ENCODE data around the gene MAOB.

Gene MAOB

DNA sequence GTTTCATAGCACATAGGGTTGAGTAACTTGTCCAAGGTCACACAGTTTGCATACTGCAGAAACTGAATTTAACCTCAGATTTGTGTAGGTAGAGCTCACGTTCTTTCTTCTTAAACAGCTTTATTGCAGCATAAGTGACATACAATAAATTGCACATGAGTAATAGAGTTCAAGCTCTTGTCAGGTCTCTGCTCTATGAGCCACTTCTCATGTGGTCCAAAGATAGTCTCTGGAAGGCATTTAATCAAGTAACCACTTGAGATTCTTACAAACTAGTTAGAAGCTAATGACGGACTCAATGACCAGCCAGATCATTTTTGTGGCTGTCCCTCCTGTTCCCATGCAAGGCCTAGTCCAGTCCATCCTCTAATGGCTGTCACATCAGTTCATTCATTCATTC is 68.9 kb downstream of the MAOB start:
- no peaks in the 10 kb centered on the region for H3K9me3 ChIP-seq (ENCODE audit: control insufficient read depth, insufficient read depth, low read depth, low read length)
- H3K27ac ChIP-seq (ENCODE audit: extremely low read depth, low read depth, low read length): no peak overlapping the region
- no peaks in the 10 kb centered on the region for H3K36me3 ChIP-seq (ENCODE audit: control insufficient read depth in 2 of 2, insufficient read depth in 1 of 2, low read length in 2 of 2)
- ChIA-PET CTCF (interaction anchor here (0.5 to 1.4 kb wide), 9 partner anchors 14 to 976 kb away, joined by 3 to 7 read pairs (median 3); no protein-coding TSS in a partner anchor), POLR2A (no interaction called here)
- no peaks in the 10 kb centered on the region for H3K4me1 ChIP-seq (ENCODE audit: control insufficient read depth, insufficient read depth, low read length)
- TF ChIP-seq ZFP3 (tag by site-specific recombination; IDR thresholded peaks at IDR 0.05; ENCODE audit: low read depth) (no peak), ZNF394 (tag by site-specific recombination; IDR thresholded peaks at IDR 0.05; ENCODE audit: borderline replicate concordance) (no peak), ZNF114 (tag by site-specific recombination; IDR thresholded peaks at IDR 0.05) (no peak), ZNF16 (tag by site-specific recombination; IDR thresholded peaks at IDR 0.05; ENCODE audit: low read depth) (no peak), SETDB1 (IDR thresholded peaks at IDR 0.05; ENCODE audit: insufficient read length, low read length) (no peak), ZNF624 (tag by site-specific recombination; IDR thresholded peaks at IDR 0.05) (no peak), ZNF843 (tag by site-specific recombination; IDR thresholded peaks at IDR 0.05) (no peak), ZNF341 (tag by site-specific recombination; IDR thresholded peaks at IDR 0.05; ENCODE audit: low read depth) (no peak), ZNF510 (tag by site-specific recombination; IDR thresholded peaks at IDR 0.05; ENCODE audit: insufficient replicate concordance) (no peak), EGR2 (tag by site-specific recombination; IDR thresholded peaks at IDR 0.05; ENCODE audit: low read depth) (no peak)
- TF ChIP-seq, protein P1, sequence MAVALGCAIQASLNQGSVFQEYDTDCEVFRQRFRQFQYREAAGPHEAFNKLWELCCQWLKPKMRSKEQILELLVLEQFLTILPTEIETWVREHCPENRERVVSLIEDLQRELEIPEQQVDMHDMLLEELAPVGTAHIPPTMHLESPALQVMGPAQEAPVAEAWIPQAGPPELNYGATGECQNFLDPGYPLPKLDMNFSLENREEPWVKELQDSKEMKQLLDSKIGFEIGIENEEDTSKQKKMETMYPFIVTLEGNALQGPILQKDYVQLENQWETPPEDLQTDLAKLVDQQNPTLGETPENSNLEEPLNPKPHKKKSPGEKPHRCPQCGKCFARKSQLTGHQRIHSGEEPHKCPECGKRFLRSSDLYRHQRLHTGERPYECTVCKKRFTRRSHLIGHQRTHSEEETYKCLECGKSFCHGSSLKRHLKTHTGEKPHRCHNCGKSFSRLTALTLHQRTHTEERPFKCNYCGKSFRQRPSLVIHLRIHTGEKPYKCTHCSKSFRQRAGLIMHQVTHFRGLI (tag by site-specific recombination; IDR thresholded peaks at IDR 0.05): no peak
- TF ChIP-seq, protein P2, sequence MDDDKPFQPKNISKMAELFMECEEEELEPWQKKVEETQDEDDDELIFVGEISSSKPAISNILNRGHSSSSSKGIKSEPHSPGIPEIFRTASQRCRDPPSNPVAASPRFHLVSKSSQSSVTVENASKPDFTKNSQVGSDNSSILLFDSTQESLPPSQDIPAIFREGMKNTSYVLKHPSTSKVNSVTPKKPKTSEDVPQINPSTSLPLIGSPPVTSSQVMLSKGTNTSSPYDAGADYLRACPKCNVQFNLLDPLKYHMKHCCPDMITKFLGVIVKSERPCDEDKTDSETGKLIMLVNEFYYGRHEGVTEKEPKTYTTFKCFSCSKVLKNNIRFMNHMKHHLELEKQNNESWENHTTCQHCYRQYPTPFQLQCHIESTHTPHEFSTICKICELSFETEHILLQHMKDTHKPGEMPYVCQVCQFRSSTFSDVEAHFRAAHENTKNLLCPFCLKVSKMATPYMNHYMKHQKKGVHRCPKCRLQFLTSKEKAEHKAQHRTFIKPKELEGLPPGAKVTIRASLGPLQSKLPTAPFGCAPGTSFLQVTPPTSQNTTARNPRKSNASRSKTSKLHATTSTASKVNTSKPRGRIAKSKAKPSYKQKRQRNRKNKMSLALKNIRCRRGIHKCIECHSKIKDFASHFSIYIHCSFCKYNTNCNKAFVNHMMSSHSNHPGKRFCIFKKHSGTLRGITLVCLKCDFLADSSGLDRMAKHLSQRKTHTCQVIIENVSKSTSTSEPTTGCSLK (tag by site-specific recombination; IDR thresholded peaks at IDR 0.05): no peak
- TF ChIP-seq, protein P3, sequence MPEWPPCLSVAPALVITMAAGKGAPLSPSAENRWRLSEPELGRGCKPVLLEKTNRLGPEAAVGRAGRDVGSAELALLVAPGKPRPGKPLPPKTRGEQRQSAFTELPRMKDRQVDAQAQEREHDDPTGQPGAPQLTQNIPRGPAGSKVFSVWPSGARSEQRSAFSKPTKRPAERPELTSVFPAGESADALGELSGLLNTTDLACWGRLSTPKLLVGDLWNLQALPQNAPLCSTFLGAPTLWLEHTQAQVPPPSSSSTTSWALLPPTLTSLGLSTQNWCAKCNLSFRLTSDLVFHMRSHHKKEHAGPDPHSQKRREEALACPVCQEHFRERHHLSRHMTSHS (tag by site-specific recombination; IDR thresholded peaks at IDR 0.05): no peak
- H3K4me3 ChIP-seq (ENCODE audit: low read depth, low read length): no peak overlapping the region

DNA sequence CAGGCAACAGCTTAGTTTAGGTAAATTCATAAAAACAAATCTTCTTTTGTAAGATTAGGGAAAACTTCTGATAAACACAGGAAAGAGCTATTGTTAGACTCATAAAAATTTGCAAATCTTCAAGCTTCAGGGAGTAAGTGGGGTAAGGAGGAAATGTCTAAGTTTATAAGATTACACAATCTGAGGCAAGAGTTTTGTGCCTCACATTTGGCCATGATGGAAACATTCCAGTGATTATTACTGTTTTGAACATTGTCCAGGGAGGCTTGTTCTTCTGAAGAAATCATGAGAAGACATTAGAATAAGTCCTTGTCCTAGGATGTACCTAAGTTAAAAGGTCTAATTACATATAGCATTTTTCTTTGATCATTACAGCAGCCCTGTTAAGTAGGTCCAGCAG is 72.8 kb downstream of the MAOB start:
- ChIA-PET POLR2A (no interaction called here), CTCF (no interaction called here)
- H3K9me3 ChIP-seq (ENCODE audit: control insufficient read depth, insufficient read depth, low read depth, low read length): no peaks in the 10 kb centered on the region
- no peaks in the 10 kb centered on the region for H3K4me1 ChIP-seq (ENCODE audit: control insufficient read depth, insufficient read depth, low read length)
- TF ChIP-seq ZNF585B (tag by site-specific recombination; IDR thresholded peaks at IDR 0.05) (no peak), SP3 (tag by site-specific recombination; IDR thresholded peaks at IDR 0.05) (no peak), ZBTB8A (tag by site-specific recombination; IDR thresholded peaks at IDR 0.05) (no peak), ZNF670 (tag by site-specific recombination; IDR thresholded peaks at IDR 0.05; ENCODE audit: low read depth) (no peak), ZNF223 (tag by site-specific recombination; IDR thresholded peaks at IDR 0.05) (no peak), REPIN1 (tag by site-specific recombination; IDR thresholded peaks at IDR 0.05; ENCODE audit: low read depth) (no peak), ZNF654 (tag by site-specific recombination; IDR thresholded peaks at IDR 0.05; ENCODE audit: low read depth) (no peak), ZNF777 (tag by site-specific recombination; IDR thresholded peaks at IDR 0.05; ENCODE audit: borderline replicate concordance) (no peak), FEZF1 (tag by site-specific recombination; IDR thresholded peaks at IDR 0.05) (no peak), ZBTB7A (tag by site-specific recombination; IDR thresholded peaks at IDR 0.05; ENCODE audit: low read depth) (no peak), ZNF426 (tag by site-specific recombination; IDR thresholded peaks at IDR 0.05) (no peak), ZNF529 (tag by site-specific recombination; IDR thresholded peaks at IDR 0.05; ENCODE audit: insufficient replicate concordance) (no peak)
- TF ChIP-seq, protein P4, sequence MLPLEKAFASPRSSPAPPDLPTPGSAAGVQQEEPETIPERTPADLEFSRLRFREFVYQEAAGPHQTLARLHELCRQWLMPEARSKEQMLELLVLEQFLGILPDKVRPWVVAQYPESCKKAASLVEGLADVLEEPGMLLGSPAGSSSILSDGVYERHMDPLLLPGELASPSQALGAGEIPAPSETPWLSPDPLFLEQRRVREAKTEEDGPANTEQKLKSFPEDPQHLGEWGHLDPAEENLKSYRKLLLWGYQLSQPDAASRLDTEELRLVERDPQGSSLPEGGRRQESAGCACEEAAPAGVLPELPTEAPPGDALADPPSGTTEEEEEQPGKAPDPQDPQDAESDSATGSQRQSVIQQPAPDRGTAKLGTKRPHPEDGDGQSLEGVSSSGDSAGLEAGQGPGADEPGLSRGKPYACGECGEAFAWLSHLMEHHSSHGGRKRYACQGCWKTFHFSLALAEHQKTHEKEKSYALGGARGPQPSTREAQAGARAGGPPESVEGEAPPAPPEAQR (tag by site-specific recombination; IDR thresholded peaks at IDR 0.05): no peak
- H3K36me3 ChIP-seq (ENCODE audit: control insufficient read depth in 2 of 2, insufficient read depth in 1 of 2, low read length in 2 of 2): no peaks in the 10 kb centered on the region
- no peak overlapping the region for H3K4me3 ChIP-seq (ENCODE audit: low read depth, low read length)
- H3K27ac ChIP-seq (ENCODE audit: extremely low read depth, low read depth, low read length): no peak overlapping the region
